Activated CD8-positive, alpha-beta memory T cell treated with anti-CD3 and anti-CD28 coated beads, Interleukin-2, amount 10 ng/mL, durations not matched to agents 7 days and 5 days (primary cell): ENCODE measurements around the gene TRIM61. TPM values are rescaled to one million over a fixed set of nuclear protein-coding genes. Genes with fewer than 3 reads are reported as not detected.
"Not testable (repeated sequence)": the region's sequence is repeated elsewhere in the genome, so short reads cannot be mapped to it uniquely, and the experiment has no call there.

Experiments
- ATAC-seq: fragments of 150-1000 bp; cut with Tn5 transposase; one replicate; pipeline ENCODE4 v1.10.0; 2021; ENCODE audit warnings: moderate library complexity
- CTCF ChIA-PET: fragments of 350-600 bp; sonication (Branson Sonifier 250); formaldehyde crosslinking; loops from one replicate; lab custom pipeline; 2021; ENCODE audit warnings: antibody characterized with exemption; lab: Charles Lee
- DNase-seq: peaks from one replicate; pipeline ENCODE4 v3.0.0-alpha.2; 2020
- H3K27ac Mint-ChIP-seq: one replicate; pipeline ENCODE4 v1.8.0; 2021; ENCODE audit warnings: mild to moderate bottlenecking, mixed read lengths
- H3K27me3 Mint-ChIP-seq: one replicate; pipeline ENCODE4 v1.8.0; 2021; ENCODE audit warnings: mixed read lengths
- H3K36me3 Mint-ChIP-seq: one replicate; pipeline ENCODE4 v1.8.0; 2021; ENCODE audit warnings: mild to moderate bottlenecking, mixed read lengths
- H3K4me1 Mint-ChIP-seq: one replicate; pipeline ENCODE4 v1.8.0; 2021; ENCODE audit warnings: mixed read lengths
- H3K4me3 Mint-ChIP-seq: one replicate; pipeline ENCODE4 v1.8.0; 2021; ENCODE audit warnings: mild to moderate bottlenecking, moderate library complexity, mixed read lengths
- H3K9me3 Mint-ChIP-seq: one replicate; pipeline ENCODE4 v1.8.0; 2022; ENCODE audit warnings: low read depth, mixed read lengths
- total RNA-seq, 2 experiments: library from RNA; stranded (reverse); gene quantifications; one replicate each; pipeline ENCODE4 v1.2.3, GENCODE V29; 2021

The TRIM61 gene
- total RNA-seq, 2 experiments from 2014 or later: 1.7 to 2.2 TPM

DNA sequence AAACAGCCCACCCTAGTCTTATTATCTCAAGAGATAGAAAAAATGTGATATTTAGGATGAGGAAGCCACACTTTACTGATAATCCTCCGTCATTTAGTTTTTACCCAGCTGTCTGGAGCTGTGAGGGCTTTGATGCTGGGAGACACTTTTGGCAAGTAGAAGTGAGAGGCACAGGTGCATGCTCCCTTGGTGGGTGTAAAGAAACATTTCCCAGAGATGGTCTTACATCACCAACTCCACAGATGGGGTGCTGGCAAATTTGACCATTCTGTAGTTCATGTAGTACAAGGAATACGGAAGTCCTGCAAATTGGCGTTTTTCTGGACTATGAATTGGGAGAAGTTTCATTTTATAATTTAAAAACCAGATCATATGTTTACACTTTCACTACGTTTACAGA is 28.5 kb downstream of the TRIM61 start:
- H3K27me3 Mint-ChIP-seq: peaks cover 27% of the 10 kb centered on the region
- CTCF ChIA-PET: interaction anchor here (1.6 kb wide), 1 partner anchor 9 kb away, joined by 3 read pairs; no protein-coding TSS in a partner anchor
- no peak overlapping the region for H3K27ac Mint-ChIP-seq
- no peaks in the 10 kb centered on the region for H3K36me3 Mint-ChIP-seq
- no peak overlapping the region for H3K4me3 Mint-ChIP-seq
- DNase-seq (no peak), ATAC-seq (no peak)
- no peaks in the 10 kb centered on the region for H3K9me3 Mint-ChIP-seq
- H3K4me1 Mint-ChIP-seq: peaks cover 2% of the 10 kb centered on the region

GRCh38 chr4:164948006-164948405 is 29.5 kb downstream of the TRIM61 start:
- DNase-seq, H3K36me3 Mint-ChIP-seq, ATAC-seq, H3K9me3 Mint-ChIP-seq, H3K4me3 Mint-ChIP-seq, H3K27ac Mint-ChIP-seq, H3K4me1 Mint-ChIP-seq: not testable (repeated sequence)
- CTCF ChIA-PET: interaction anchor here (0.5 to 1.6 kb wide), 2 partner anchors 8 to 80 kb away, joined by 3 to 4 read pairs; no protein-coding TSS in a partner anchor
- peaks cover 27% of the 10 kb centered on the region for H3K27me3 Mint-ChIP-seq

- ATAC-seq (no peak), DNase-seq (no peak)
- CTCF ChIA-PET: no interaction called here
- Mint-ChIP-seq H3K27ac (no peak overlapping the region), H3K4me1 (no peaks in the 10 kb centered on the region), H3K36me3 (no peaks in the 10 kb centered on the region), H3K9me3 (no peaks in the 10 kb centered on the region), H3K27me3 (peaks cover 27% of the 10 kb centered on the region), H3K4me3 (no peak overlapping the region)
These were observed 30.6 kb downstream of the TRIM61 start for GRCh38 chr4:164946810-164947209.

- Mint-ChIP-seq H3K4me3 (no peak overlapping the region), H3K27ac (no peak overlapping the region), H3K9me3 (no peaks in the 10 kb centered on the region), H3K27me3 (peaks cover 17% of the 10 kb centered on the region), H3K4me1 (no peaks in the 10 kb centered on the region), H3K36me3 (no peaks in the 10 kb centered on the region)
- no peak for DNase-seq
- ATAC-seq: no peak
- CTCF ChIA-PET: no interaction called here
These were observed 32.3 kb downstream of the TRIM61 start for GRCh38 chr4:164945146-164945545.

DNA sequence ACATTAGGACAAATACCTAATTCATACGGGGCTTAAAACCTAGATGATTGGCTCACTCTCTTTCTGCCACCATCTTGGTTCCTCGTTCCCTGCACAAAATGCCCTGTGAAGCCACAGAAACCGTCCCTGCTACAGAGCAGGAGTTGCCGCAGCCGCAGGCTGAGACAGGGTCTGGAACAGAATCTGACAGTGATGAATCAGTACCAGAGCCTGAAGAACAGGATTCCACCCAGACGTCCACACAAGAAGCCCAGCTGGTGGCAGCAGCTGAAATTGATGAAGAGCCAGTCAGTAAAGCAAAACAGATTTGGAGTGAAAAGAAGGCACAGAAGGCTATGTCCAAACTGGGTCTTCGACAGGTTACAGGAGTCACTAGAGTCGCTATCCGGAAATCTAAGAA is 34.3 kb downstream of the TRIM61 start:
- peaks cover 13% of the 10 kb centered on the region for H3K27me3 Mint-ChIP-seq
- ATAC-seq (no peak), DNase-seq (no peak)
- H3K36me3 Mint-ChIP-seq: no peaks in the 10 kb centered on the region
- no peak overlapping the region for H3K4me3 Mint-ChIP-seq
- CTCF ChIA-PET: no interaction called here
- no peak overlapping the region for H3K27ac Mint-ChIP-seq
- no peaks in the 10 kb centered on the region for H3K4me1 Mint-ChIP-seq
- no peaks in the 10 kb centered on the region for H3K9me3 Mint-ChIP-seq

GRCh38 chr4:164937576-164938270 is 39.7 kb downstream of the TRIM61 start:
- Mint-ChIP-seq H3K36me3 (no peaks in the 10 kb centered on the region), H3K27ac (no peak overlapping the region), H3K9me3 (no peaks in the 10 kb centered on the region), H3K4me3 (no peak overlapping the region), H3K27me3 (peaks cover 10% of the 10 kb centered on the region), H3K4me1 (no peaks in the 10 kb centered on the region)
- CTCF ChIA-PET: no interaction called here
- DNase-seq (no peak), ATAC-seq (no peak)

GRCh38 chr4:164935865-164936606 is 41.4 kb downstream of the TRIM61 start:
- H3K27me3 Mint-ChIP-seq, CTCF ChIA-PET, H3K4me3 Mint-ChIP-seq, H3K27ac Mint-ChIP-seq, H3K4me1 Mint-ChIP-seq, DNase-seq, H3K36me3 Mint-ChIP-seq, ATAC-seq, H3K9me3 Mint-ChIP-seq: not testable (repeated sequence)

GRCh38 chr4:164935363-164935762 is 42.1 kb downstream of the TRIM61 start:
- H3K4me3 Mint-ChIP-seq: no peak overlapping the region
- no peak for DNase-seq
- CTCF ChIA-PET: no interaction called here
- H3K36me3 Mint-ChIP-seq: no peaks in the 10 kb centered on the region
- H3K4me1 Mint-ChIP-seq: no peaks in the 10 kb centered on the region
- no peak overlapping the region for H3K27ac Mint-ChIP-seq
- peaks cover 10% of the 10 kb centered on the region for H3K27me3 Mint-ChIP-seq
- no peak for ATAC-seq
- H3K9me3 Mint-ChIP-seq: no peaks in the 10 kb centered on the region

DNA sequence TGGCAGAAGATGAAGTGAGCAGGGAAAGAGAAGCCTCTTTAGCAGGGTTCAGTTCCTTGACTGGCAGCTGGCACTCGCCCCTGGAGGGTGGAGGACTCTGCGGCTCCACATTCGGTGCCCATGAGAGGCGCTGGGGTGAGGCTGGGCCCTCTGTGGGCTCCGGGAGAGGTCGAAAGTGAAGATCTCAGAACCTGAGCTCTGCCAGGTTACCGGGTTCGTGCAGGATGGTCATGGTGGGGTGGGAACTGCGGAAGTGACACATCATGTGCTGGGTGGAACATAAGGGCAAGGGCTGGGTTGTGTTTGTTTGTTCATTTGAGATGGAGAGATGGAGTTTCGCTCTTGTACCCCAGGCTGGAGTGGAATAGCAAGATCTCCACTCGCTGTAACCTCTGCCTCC is 44.2 kb downstream of the TRIM61 start:
- Mint-ChIP-seq H3K27ac (no peak overlapping the region), H3K9me3 (no peaks in the 10 kb centered on the region), H3K36me3 (no peaks in the 10 kb centered on the region), H3K4me1 (no peaks in the 10 kb centered on the region), H3K4me3 (no peak overlapping the region), H3K27me3 (no peaks in the 10 kb centered on the region)
- CTCF ChIA-PET: no interaction called here
- ATAC-seq (no peak), DNase-seq (no peak)

DNA sequence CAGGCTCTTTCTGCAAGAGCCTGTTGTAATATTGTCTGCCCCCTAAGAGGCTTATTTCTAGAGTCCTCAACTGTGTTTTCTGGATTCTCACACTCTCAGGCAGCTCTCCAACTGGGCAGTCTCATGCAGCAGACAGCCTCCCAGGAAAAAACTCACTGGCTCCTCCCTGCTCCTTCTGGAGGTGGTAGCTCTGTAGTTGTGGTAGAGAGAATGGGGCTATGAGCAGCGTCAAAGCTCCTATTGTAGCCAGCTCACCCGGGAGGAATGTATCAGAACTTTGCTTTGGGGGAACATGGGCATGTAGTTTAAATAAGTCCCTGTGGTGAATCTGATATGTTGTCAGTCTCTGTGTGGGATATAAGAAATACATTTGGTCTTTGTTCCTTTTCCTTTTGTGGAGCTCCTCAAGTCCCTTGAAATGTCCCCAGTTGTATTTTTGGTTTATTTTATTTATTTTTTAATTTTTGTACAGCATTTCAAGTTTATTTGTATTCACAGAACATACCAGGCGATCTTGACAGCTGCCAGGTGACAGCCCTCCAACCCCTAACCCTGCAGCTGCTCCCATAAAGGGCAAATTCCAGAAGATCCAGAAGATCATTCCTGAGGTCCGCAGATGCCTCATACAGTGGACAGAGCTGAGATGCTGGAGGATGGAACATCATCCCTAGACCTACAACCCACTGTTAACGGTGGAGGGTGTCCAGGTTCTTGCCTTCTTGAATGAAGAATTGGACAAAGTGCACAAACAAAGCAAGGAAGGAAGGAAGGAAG is 45.7 kb downstream of the TRIM61 start:
- no peaks in the 10 kb centered on the region for H3K4me1 Mint-ChIP-seq
- no peak overlapping the region for H3K27ac Mint-ChIP-seq
- no peaks in the 10 kb centered on the region for H3K9me3 Mint-ChIP-seq
- H3K36me3 Mint-ChIP-seq: no peaks in the 10 kb centered on the region
- no peak overlapping the region for H3K4me3 Mint-ChIP-seq
- no peak for ATAC-seq
- CTCF ChIA-PET: no interaction called here
- H3K27me3 Mint-ChIP-seq: no peaks in the 10 kb centered on the region
- no peak for DNase-seq

DNA sequence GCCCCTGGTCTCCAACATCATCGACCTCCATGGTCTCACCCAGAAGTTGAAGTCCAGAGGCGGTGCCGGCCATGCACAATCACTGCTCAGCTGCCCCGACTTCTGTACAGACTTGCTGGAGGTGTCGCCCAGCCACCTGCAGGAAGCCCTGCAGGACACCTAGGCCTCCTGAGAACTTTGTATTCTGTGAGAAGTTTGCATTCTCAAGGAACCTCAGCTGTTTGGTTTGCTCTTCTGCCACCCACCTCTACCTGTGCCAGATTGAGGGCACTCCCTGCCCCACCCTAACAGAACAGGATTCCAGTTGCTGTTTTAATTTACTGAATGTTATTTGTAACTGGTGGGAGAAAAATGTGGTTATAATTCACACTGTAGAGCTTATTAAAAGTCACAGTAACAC is 46.8 kb downstream of the TRIM61 start:
- H3K9me3 Mint-ChIP-seq: no peaks in the 10 kb centered on the region
- no peak overlapping the region for H3K27ac Mint-ChIP-seq
- CTCF ChIA-PET: no interaction called here

GRCh38 chr4:164927101-164927500 is 50.4 kb downstream of the TRIM61 start:
- CTCF ChIA-PET, H3K27me3 Mint-ChIP-seq, H3K4me3 Mint-ChIP-seq, DNase-seq, ATAC-seq, H3K9me3 Mint-ChIP-seq, H3K27ac Mint-ChIP-seq, H3K4me1 Mint-ChIP-seq, H3K36me3 Mint-ChIP-seq: not testable (repeated sequence)

More for the DNA sequence above, 46.8 kb downstream of the TRIM61 start:
- Mint-ChIP-seq H3K36me3 (no peaks in the 10 kb centered on the region), H3K4me3 (no peak overlapping the region), H3K27me3 (no peaks in the 10 kb centered on the region), H3K4me1 (no peaks in the 10 kb centered on the region)
- no peak for ATAC-seq
- DNase-seq: no peak

- Mint-ChIP-seq H3K27me3 (no peaks in the 10 kb centered on the region), H3K4me3 (no peak overlapping the region), H3K4me1 (no peaks in the 10 kb centered on the region), H3K27ac (no peak overlapping the region), H3K36me3 (no peaks in the 10 kb centered on the region), H3K9me3 (no peaks in the 10 kb centered on the region)
- no peak for ATAC-seq
- CTCF ChIA-PET: no interaction called here
- DNase-seq: no peak
These were observed 51.2 kb downstream of the TRIM61 start for GRCh38 chr4:164926301-164926700.
